Hematopoietic multipotent progenitor cell treated with erythropoietin and hydrocortisone succinate and interleukin-3 and kit ligand, for 15 days (in vitro differentiated cells): ENCODE results near the gene KLHL17.

Experiments
- DNase-seq: peaks from one replicate; pipeline ENCODE4 v3.0.0-alpha.2; 2015; ENCODE audit warnings: low spot score

The KLHL17 gene

DNA sequence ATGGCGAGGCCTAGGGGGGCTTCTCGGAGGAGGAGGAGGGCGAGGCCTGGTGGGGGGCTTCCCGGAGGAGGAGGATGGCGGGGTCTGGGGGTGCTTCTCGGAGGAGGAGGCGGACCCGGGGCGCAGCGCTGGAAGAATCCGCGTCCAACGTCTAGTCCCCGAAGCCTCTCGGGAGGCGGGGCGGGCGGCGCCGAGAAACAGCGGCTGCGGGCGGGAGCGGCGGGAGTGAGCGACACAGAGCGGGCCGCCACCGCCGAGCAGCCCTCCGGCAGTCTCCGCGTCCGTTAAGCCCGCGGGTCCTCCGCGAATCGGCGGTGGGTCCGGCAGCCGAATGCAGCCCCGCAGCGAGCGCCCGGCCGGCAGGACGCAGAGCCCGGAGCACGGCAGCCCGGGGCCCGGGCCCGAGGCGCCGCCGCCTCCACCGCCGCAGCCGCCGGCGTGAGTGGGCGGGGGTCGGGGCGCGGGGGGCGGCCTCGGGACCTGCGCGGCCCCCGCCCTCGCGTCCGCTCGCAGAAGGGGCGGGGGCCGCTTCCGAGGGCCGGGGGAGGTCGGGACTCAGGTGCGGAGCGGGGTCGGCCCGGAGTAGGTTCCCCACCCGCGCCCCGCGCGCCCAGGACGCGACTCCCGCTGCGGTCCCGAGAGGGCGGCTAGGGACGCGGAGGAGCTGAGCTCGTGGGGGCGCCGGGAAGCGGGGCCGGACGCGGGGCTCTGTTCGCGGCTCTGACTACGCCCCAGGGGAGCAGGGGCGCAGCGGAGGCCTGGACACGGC is at the start of gene KLHL17:
Gene KLHL17, plus strand, starts transcription at position 222 of the 769 bp plus-strand sequence. Its CDS starts 110 bp downstream, at position 332.
- peak; percentile 75 for DNase-seq

DNA sequence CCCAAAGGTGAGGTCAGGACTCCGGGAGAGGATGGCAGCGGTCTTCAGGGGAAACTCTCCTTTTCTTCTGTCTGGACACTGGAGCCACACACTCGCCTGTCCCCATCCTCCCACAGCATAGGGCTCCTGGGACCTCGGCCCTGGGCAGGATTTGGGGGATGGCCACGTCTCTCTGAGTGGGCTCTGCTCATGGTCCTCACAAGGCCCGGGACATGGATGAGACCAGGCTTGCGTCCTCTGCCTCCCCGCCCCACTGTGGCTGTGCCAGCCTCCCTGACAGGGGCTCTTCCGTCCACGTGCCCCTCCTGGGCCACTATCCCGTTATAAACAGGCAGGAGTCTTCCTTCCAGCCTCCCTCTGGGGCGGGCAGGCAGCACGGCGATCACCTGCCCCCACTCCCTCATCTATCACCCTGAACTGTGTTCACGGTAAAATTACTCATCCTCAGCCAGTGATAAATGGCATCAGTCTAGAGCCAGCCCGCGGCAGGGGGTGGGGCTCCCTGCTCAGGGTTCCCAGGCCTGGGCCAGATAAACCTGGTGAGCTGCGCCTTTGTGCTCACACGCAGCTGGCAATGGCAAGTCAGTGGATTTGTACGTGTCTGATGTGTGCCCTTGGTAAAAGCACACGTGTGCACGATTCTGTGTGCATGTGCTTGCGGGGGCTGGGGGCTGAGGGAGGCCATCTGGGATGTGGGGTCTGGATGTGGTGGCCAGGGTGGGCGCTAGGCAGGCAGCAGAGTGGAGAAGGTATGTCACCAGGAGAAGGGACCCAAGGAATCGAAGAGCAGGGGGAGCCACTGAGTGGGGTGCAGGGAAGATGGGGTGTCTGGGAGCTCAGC is 49.3 kb upstream of the KLHL17 start:
- DNase-seq = peak; percentile 5

DNA sequence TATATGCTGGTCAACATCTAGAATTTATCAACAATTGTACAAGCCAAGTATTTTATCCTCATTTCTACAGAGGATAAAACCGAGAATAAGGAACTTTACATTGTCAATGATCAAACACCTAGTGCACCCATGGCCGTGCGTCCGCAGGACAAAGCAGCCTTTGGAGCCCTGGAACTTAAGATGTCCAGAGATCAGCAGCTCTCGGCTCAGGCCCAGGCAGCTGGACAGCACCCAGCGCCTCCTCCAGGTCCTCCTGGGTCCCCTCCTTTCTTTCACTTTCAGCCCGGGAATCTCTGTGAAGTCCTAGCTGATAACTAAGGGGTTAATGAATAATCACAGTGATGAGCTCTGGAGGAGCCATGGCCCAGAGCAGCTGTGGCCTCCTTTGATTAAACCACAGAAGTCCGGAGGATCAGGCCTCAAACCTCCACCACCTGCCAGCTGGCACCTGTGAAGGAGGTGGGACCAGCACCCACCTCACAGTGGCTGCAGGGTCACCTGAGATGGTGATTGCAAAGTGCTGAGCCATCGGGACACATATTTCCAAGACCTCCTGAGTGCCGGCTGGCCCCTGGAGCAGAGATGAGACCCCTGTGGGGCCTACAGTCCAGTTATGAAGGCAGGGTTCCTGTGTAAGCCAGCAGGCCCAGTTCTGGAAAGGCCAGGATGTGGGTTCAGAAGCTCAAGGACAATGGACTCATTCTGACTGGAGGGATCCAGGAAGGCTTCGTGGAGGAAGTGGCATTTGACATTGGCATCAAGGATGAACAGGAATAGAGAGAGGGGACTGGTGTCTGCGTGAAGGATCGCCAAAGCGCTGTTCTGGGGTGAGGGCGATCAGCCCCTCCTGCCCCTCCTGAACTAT is 48.3 kb upstream of the KLHL17 start:
- no peak for DNase-seq

DNA sequence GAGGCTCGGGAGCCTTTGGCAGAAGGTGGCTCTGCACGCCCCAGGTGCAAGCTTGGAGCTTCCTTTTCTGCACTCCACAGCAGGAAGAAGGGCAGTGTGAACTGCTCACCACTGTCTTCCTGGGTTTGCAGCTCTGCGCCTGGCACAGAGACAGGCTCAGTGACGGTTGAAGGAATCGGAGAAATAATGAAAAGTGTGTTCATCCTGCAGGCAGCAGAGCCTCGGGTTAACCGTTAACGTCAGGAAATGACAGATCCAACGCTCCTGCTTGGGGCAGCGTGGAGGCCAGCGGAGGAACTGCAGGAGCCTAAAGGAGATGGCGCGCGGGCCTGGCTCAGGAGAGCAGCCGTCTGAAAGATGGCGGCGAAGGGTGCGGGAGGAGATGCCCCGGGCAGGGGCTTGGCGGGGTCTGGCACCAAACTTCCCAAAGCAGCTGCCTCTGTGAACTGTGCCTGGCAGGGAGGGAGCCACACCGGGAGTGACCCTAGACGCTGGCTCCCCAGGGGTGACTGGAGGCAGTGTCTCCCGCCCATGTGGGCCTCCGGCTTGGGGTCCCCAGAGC is 47.6 kb upstream of the KLHL17 start:
- no peak for DNase-seq

DNA sequence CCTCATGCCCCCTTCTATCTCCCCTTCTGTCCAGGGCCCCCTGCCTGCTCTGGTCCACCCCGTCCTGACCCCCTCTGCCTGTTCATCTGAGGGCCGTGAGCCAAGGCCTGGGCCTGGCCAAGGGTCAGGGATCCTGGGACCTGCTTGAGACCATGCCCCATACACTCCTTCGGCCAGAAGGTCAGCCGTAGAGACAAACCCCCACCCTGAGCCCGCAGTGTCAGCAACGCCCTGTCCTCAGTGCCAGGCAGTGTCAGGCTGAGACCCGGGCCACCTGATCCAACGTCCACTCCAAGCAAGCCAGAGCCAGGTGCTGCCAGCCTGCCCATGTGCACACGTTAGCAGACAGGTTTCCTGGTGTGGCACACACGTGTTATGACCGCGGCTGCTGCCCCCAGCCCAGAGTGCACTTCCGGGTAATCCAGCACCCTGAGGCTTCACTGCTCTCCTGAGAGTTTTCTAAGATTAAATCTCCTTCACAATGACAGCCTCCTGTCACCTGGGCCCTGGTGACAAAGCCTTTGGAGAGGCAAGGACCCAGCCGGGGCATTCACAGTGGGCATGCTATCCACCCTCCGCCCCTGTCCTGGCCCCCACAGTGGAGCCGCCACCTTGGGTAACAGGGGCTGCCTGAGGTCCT is 46.8 kb upstream of the KLHL17 start:
- DNase-seq = no peak

DNA sequence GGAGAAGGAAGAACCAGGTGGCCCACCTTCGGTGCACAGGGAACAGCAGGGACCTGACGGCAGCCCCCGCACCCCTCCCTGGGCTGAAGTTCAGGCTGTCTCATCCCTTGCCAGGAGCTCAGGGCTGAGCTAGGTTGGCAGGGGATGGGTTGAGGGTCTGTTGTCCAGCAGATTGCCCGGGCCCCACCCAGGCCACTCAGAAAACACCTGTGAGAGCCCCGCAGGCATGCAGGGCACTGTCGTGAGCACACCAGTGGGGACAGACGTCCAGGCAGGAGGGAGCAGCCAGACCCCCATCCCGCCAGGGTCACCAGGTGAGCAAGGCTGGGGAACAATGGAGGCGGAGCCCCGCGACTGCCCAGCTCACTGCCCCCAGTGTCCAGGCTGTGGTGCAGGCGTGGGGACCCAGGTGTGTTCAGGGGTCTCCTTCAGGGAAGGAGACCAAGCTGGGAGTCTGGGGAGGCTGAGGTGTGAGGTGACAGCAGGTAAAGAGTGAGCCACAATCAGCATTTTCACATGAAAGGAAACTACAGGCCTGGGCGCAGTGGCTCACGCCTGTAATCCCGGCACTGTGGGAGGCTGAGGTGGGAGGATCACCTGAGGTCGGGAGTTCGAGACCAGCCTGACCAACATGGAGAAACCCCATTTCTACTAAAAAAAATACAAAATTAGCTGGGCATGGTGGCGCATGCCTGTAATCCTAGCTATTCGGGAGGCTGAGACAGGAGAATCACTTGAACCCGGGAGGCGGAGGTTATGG is 46.1 kb upstream of the KLHL17 start:
- DNase-seq = no peak

DNA sequence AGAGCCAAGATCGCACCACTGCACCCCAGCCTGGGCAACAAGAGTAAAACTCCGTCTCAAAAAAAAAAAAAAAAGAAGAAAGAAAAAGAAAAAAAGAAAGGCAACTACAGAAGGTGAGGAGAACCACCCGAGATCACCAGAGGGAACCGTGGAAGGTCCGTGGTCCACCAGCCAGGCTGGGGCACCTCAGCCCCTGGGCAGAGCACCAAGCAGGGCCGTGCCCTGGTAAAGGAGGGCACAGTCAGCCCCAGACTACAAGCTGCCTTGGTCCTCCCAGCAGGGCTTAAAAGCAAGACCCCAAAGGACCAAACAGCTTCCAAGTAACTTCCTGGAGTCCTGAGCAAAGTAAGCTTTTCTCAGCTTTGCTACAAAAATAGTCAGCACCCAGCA is 45.5 kb upstream of the KLHL17 start:
- DNase-seq = no peak

DNA sequence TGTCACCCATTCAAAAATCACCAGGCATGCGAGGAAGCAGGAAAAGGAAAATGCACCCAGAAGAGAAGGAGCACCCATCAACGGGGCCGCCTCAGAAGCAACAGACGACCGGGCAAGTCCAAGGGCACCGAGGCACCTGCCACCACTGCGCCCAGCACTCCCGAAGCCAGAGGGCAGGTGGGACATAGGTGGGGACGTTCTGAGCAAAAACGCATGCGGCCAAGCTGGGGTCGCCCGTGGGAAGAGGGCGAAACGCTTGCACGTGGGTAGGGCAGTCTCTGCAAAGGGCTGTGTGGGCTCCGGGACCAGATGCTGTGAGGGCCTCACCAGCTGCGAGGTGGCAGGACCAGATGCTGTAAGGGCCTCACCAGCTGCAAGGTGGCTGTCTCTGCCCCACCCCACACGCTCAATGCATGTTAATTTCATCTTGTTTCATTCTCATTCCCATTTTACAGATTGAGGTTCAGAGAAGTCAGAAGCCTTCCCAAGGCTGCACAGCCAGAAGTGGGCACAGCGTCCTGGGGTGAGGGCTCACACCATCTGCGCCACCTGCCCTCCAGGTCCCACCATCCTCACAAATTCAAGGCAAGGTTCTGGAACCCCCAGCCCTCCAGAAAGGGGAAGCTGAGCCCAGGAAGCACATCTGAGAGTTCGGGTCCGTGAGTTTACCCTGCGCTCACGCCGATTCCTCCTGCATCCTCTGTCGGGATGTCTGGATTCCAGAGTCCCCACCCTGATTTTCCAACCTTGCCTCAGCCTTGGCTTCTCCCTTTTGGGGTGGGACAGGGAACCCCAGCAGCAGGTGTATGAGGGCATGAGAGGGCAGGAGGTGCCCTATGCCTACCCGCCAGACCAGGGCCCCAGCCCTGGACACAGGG is 44.9 kb upstream of the KLHL17 start:
- DNase-seq = no peak

DNA sequence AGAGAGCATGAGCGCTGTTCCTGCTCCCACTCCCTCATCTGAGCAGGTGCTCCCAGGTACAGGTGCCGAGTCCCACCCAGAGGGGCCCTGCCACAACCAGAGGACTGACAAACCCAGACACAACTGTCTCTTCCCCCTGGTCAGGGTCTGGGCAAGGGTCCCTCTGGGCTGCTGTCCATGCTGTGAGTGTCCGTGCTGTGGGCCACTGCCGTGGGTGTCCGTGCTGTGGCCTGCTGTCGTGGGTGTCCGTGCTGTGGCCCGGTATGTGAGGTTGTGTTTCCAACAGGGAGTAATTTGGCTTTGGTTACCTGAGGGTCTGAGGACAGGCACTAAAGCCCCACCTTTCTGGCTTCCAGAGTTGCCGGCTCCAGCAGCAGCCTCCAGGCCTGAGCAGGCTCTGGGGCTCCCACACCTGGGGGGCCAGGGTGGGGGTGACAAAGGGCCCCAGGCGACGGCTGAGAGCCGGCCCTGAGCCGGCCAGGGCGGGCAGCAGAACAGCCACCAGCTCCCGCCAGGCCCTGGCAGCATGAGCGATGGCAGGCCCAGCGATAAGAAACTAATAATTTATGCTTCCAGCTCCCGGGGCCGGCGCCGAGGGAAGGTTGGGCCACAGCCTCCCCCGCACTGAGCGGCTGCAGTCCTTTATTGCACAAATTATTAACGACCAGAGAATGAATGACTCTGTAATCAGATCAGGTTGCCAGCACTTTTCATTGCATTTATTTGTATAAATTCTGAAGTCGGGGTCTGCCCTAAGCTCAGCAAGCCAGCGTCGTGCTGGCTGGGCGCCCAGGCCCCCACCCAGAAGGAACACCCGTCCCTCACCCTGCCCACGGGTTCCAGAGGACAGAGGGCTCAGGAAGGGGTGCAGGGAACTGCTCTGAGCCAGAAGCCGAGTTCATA is 44.0 kb upstream of the KLHL17 start:
- no peak for DNase-seq

DNA sequence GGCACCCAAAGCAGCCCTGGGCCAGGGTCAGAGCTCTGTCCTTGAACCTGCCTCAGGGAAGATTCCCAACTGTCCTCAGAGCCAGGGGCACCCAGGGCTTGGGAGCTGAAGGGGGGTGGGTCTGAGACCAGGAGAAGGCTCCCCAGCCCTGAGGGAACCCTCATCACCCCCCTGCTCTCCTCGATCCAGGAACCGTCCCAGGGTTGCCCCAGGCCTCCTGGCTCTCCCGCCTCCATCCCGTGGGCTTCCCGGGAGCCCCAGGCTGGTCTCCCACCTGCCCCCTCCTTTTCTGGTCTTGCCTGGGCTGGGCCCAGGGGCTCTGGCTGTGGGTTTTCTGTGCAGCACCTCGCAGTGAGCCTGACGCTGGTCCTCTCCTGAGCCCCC is 43.3 kb upstream of the KLHL17 start:
- DNase-seq = no peak

DNA sequence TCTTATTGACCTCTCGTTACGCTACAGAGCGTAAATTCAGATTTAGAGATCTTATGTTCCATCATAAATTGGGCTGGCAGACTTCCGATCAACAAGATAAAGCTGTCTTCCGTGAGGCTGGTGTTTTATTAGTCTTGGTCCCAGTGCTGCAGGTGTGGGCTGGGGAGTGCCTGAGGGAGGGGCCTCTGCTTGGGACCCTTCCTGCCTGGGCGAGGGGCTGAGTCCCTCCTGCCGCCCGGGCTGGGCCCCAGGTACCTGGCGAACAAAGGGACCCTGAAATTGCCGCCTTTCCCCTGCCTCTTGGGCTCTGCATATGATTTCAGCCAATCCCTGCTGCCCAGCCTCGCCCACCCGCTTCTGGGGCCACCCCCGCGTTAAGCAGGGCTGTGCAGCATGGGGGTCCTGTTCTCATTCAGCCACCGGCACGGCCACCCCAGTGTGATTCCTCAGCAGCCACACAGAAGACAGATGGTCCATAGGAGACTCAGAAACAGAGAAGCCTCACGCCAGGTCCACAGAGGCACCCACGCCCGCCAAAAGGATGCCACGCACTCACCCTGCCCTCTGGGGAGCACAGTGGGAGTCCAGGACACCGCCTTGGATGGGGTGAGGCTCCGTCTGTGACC is 42.8 kb upstream of the KLHL17 start:
- no peak for DNase-seq

DNA sequence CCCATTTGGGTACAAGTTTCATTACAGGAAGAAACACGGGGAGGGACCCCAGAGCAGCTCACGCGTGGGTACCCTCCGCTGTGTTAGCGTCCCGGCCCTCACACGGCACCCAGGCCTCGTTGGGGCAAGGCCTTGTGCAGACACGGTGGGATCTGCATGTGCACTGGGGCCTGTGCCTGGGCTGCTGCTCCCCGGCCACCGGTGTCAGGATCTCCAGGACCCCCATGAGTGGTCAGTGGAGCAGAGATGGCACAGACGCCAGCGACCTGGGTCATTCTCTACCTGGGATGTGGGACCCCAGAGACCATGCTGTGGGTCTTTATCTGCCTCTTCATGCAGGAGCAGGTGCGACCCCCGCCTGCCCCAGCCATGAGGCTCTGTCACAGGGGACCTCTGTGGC is 42.0 kb upstream of the KLHL17 start:
- no peak for DNase-seq

DNA sequence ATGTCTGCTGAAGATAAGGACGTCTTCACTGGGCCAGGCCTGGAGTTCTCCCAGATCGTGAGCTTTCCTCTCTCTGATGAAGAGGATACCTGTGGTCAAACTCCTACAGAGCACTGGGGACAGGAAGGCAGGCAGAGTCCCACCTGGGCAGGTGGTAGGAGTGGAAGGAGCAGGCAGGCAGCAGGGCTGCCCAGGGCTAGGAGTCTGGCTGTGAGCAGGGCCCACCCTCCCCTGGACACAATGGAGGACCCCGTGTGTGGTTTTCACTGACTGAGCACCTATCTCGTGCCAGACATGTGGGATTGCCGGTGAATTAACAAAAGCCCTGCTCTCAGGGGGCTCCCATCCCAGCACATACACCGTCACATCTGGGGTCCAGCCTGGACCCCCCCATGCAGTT is 41.5 kb upstream of the KLHL17 start:
- no peak for DNase-seq

DNA sequence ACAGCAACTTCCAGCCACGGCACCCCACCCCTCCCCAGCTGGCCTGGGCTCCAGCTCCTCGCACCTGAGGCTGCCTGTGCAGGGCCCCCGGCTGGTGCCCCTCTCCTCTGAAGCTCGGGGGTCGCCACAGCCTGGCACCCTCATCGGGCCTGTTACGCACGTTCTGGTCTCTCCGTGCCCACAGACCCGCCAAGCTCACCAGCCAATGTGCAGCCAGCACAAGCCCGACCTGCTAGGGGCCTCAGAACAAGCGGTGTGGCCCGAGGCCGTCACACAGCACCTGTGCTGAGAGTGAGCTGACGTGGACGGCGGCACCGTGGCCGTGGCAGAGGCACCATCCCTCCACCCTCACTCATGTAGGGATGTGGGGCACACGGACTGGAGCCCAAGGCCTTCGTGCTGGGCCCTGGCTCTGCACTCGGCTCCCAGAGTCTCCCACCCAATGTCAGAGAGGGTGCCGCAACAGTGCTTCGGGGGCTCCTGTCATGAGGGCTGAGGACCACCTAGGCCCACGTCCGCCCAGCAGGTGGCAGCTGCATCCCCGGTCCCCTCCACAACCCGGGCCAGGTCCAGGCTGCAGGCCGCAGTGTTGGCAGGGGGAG is 41.0 kb upstream of the KLHL17 start:
- DNase-seq = no peak

DNA sequence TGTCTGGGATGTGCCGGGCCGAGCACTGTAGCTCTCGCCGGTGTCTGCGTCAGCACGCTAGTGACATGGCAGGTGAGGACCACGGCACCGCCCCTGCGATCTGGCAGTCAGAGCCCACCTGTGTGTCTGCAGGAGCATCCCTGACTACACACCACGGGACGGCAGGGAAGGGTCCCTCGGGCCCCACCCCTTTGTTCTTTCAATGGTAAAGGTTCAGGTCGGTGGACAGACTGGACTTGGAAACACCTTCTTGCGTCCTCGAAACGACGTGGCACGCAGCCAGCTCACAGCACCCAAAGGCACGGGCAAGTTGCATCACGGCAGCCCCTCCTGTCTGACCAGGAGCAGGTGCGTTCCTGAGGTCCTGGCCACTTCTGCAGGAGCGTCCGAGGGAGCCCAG is 40.4 kb upstream of the KLHL17 start:
- no peak for DNase-seq

DNA sequence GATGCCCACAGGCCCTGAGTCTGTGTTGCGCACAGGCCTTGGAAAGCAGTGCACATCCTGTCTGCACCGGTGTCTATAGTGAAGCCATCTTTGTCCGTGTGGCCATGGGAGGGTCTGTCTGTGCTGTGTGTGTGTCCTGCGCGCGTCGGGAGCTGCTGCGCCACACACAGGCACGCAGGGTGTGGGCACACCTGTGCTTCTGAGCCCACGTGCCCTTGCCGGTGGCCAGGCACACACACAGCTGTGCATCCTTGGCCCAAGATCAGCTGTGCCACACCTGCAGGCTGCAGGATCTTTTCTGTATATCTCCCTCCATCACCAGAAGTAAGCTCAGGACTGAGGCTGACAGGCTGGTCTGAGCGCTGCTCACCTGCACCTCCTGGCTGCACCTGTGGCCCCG is 39.9 kb upstream of the KLHL17 start:
- no peak for DNase-seq

DNA sequence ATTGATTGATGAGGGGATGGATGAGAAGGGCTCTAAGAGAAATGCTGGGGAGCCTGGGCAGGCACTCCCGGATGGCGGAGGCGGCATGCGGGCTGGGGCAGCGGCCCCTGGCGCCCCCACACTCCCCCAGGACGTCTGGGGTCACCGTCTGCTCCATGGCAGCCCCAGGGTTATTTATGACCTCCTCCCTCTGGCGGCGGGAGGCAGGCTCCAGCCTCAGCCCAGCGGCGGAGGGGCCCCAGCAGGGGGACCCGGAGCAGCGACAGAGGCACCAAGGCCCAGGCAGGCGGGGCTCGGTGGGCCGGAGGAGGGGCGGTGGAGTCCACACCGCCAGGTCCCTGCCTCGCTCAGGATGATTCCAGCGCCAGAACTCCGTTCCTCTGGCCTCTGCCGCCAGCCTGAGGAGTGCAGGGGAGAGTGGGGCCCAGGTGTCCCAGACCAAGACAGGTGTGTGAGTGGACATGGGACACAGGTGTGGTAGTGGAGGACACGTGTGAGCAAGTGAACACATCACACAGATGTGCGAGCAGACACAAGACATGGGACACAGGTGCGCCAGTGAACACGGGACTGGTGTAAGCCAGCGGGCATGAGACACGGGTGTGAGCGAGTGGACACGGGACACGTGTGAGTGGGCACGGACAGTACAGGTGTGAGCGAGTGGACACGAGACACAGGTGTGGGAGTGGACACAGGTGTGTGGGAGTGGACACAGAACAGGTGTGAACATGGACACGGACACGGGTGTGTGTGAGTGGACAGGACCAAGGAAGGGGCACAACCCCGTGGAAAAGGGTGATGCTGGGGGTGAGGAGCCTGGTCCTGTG is 39.2 kb upstream of the KLHL17 start:
- DNase-seq = no peak
